GM19452 (cell line): Measurements from ENCODE around the gene TOR2A.

ENCODE experiments used
- ATAC-seq: cut with Tn5 transposase; IDR thresholded peaks from one replicate; pipeline ENCODE4 v1.9.1; 2021; ENCODE audit not compliant: unreplicated experiment

TOR2A gene

GRCh38 chr9:127700140-127700539 lies 35.0 kb downstream of the TOR2A start:
- ATAC-seq = no peak

GRCh38 chr9:127698985-127699670 lies 36.0 kb downstream of the TOR2A start:
- ATAC-seq = peak; percentile 91

- no peak for ATAC-seq
Observed at GRCh38 chr9:127698386-127698785, 36.7 kb downstream of the TOR2A start.

GRCh38 chr9:127697575-127697974 lies 37.5 kb downstream of the TOR2A start:
- no peak for ATAC-seq

GRCh38 chr9:127694890-127695720 lies 40.0 kb downstream of the TOR2A start:
- no peak for ATAC-seq

GRCh38 chr9:127693697-127694096 lies 41.4 kb downstream of the TOR2A start:
- ATAC-seq = no peak

- no peak for ATAC-seq
Observed at GRCh38 chr9:127693143-127693542, 42.0 kb downstream of the TOR2A start.

- no peak for ATAC-seq
Observed at GRCh38 chr9:127692071-127692470, 43.0 kb downstream of the TOR2A start.

GRCh38 chr9:127690735-127691134 lies 44.4 kb downstream of the TOR2A start:
- no peak for ATAC-seq

GRCh38 chr9:127689329-127690000 lies 45.6 kb downstream of the TOR2A start:
- no peak for ATAC-seq

GRCh38 chr9:127686461-127687393 lies 48.4 kb downstream of the TOR2A start:
- ATAC-seq = no peak

GRCh38 chr9:127684576-127684975 lies 50.5 kb downstream of the TOR2A start:
- ATAC-seq = no peak

- no peak for ATAC-seq
Observed at GRCh38 chr9:127683723-127684122, 51.4 kb downstream of the TOR2A start.

- no peak for ATAC-seq
Observed at GRCh38 chr9:127682351-127683136, 52.5 kb downstream of the TOR2A start.
